Suprapubic skin (tissue), 4 donors: Measurements from ENCODE around the gene CCSER1. TPM values are rescaled to one million over a fixed set of nuclear protein-coding genes. Genes with fewer than 3 reads are reported as not detected.

ENCODE experiments used
- DNase-seq, 2 donors: peaks; one replicate each; pipeline ENCODE4 v3.0.0-alpha.2; 2019; ENCODE audit warnings: low spot score in 2 of 2
- H3K27ac ChIP-seq: fragments of 200-600 bp; sonication (generic); one replicate; pipeline ENCODE4 v1.5.1; 2019
- H3K27me3 ChIP-seq: fragments of 200-600 bp; sonication (generic); one replicate; pipeline ENCODE4 v1.5.1; 2019
- H3K36me3 ChIP-seq: fragments of 200-600 bp; sonication (generic); one replicate; pipeline ENCODE4 v1.5.1; 2019
- H3K4me1 ChIP-seq: fragments of 200-600 bp; sonication (generic); one replicate; pipeline ENCODE4 v1.5.1; 2019
- H3K4me3 ChIP-seq: fragments of 200-600 bp; sonication (generic); one replicate; pipeline ENCODE4 v1.5.1; 2019; ENCODE audit warnings: mild to moderate bottlenecking
- H3K9me3 ChIP-seq: fragments of 200-600 bp; sonication (generic); one replicate; pipeline ENCODE4 v1.5.1; 2019
- EP300 ChIP-seq: sonication (generic); formaldehyde crosslinking; IDR thresholded peaks from one replicate; pipeline ENCODE4 v1.6.1; 2017; ENCODE audit warnings: antibody characterized with exemption
- POLR2A ChIP-seq, 2 donors: fragments of 450-650 bp; IDR thresholded peaks; one replicate each; pipeline ENCODE4 v1.6.1; 2017; ENCODE audit warnings: antibody characterized with exemption in 2 of 2, mild to moderate bottlenecking in 2 of 2, moderate library complexity in 2 of 2
- POLR2AphosphoS5 ChIP-seq, 3 donors: sonication (generic); formaldehyde crosslinking; IDR thresholded peaks; one replicate each; pipeline ENCODE4 v1.6.1; 2017; ENCODE audit warnings: antibody characterized with exemption in 3 of 3
- WGBS: methylation state at CpG from one replicate; pipeline ENCODE4 v1.1.5; 2018; 5-methylcytosine and 5-hydroxymethylcytosine counted together
- total RNA-seq, 4 donors: library from RNA; depleted of rRNA; stranded (reverse); fragments of >200 nt; gene quantifications; one replicate each; pipeline ENCODE4 v1.1.0, GENCODE V29; 2016
- TF ChIP-seq, protein P1 (sequence below), 2 donors: fragments of 200-600 bp in 1 of 2; fragments of 450-650 bp in 1 of 2; sonication (generic) in 1 of 2; IDR thresholded peaks; one replicate each; pipeline ENCODE4 v1.5.1; 2016 to 2019; ENCODE audit warnings: antibody characterized with exemption in 2 of 2, mild to moderate bottlenecking in 1 of 2, moderate library complexity in 1 of 2

Gene CCSER1
- total RNA-seq, 4 donors from 2014 or later: 6.7 to 39.5 (median 11.8) TPM

DNA sequence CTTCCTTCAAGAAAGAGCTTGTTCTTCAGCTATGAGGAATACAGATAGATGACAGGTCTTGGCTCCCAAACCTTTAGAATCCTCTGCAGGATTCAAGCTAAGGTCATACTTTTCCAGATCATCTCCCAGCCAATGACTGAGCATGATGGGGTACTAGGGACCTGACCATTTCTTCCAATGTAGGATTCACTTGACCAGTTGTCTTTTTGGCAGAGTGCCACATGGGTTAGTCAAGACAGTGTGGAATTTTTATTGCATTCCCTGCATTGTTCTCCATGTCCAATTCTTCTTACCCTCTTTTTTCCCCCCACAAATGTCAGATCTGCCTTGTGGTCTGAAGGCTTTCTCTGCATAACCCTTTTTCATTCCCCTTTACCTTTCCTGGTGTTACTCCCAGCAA lies 99.5 kb downstream of the CCSER1 start:
- no peak for TF ChIP-seq EP300
- Histone ChIP-seq H3K9me3 (no peaks in the 10 kb centered on the region), H3K4me3 (no peak overlapping the region), H3K36me3 (no peaks in the 10 kb centered on the region), H3K4me1 (no peaks in the 10 kb centered on the region), H3K27me3 (no peaks in the 10 kb centered on the region), H3K27ac (no peak overlapping the region)
- no peak for DNase-seq

DNA sequence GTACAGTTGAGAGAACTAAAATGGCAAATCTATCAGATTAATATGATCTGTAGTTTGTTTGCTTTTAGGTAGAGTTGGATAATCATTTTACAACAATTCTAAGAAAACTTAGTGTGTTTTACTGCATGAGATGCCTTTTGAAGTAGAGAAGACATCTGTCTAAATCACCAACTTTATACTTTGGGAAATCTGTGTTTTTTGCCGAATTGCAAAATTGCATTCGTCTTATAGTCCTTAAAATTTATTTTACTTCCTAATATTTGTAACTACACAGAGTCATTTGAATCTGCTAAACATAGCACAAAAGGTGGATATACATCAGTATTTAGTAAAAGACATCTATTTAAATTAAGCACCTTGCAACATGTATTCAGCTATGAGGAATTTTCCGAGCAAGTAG lies 100.0 kb downstream of the CCSER1 start:
- Histone ChIP-seq H3K4me1 (no peaks in the 10 kb centered on the region), H3K27me3 (no peaks in the 10 kb centered on the region), H3K27ac (no peak overlapping the region), H3K36me3 (no peaks in the 10 kb centered on the region), H3K9me3 (no peaks in the 10 kb centered on the region), H3K4me3 (no peak overlapping the region)
- WGBS: 91% methylated on average over 3 of the region's 3 CpGs
- TF ChIP-seq POLR2A (IDR thresholded peaks at IDR 0.05) (no peak), EP300 (no peak), POLR2AphosphoS5 (IDR thresholded peaks at IDR 0.05) (no peak)
- TF ChIP-seq, protein P1, sequence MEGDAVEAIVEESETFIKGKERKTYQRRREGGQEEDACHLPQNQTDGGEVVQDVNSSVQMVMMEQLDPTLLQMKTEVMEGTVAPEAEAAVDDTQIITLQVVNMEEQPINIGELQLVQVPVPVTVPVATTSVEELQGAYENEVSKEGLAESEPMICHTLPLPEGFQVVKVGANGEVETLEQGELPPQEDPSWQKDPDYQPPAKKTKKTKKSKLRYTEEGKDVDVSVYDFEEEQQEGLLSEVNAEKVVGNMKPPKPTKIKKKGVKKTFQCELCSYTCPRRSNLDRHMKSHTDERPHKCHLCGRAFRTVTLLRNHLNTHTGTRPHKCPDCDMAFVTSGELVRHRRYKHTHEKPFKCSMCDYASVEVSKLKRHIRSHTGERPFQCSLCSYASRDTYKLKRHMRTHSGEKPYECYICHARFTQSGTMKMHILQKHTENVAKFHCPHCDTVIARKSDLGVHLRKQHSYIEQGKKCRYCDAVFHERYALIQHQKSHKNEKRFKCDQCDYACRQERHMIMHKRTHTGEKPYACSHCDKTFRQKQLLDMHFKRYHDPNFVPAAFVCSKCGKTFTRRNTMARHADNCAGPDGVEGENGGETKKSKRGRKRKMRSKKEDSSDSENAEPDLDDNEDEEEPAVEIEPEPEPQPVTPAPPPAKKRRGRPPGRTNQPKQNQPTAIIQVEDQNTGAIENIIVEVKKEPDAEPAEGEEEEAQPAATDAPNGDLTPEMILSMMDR (IDR thresholded peaks at IDR 0.05): no peak
- no peak for DNase-seq

DNA sequence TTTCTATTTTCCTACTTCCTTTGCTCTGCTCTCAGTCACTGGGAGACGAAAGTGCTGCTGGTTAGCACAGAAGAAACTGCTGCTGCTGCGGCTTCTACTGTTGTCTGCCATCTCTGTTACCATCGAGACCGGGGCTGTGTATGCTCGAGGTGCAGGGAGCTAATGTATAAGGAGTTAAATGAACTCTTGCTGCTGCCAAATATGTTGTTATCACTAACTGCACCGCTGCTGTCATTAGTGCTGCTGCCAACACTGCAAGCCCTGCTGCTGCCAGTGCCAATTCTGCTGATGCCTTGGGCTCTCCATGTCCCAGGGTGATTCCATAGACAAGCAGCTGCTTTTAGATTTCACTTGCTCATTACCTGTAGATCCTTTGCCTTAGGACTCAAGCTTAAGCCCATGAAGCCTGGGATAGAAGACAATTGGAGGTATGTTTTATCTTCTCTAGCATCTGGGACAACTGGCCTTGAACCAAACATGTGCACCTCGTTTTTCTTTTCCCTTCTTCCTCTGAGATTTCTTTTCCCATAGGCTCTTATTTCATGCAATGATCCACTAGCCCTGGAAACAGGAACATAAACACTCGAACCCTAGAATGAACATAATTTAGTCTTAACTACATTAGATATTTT lies 107.8 kb downstream of the CCSER1 start:
- no peaks in the 10 kb centered on the region for H3K36me3 ChIP-seq
- H3K27ac ChIP-seq: no peak overlapping the region
- H3K9me3 ChIP-seq: no peaks in the 10 kb centered on the region
- no peak overlapping the region for H3K4me3 ChIP-seq
- 40% methylated on average over 8 of the region's 8 CpGs for WGBS
- DNase-seq: no peak
- no peaks in the 10 kb centered on the region for H3K27me3 ChIP-seq
- H3K4me1 ChIP-seq: no peaks in the 10 kb centered on the region
- TF ChIP-seq POLR2AphosphoS5 (IDR thresholded peaks at IDR 0.05): no peak
- no peak for TF ChIP-seq EP300
- no peak for TF ChIP-seq POLR2A (IDR thresholded peaks at IDR 0.05)
- TF ChIP-seq, protein P1 (IDR thresholded peaks at IDR 0.05): no peak

DNA sequence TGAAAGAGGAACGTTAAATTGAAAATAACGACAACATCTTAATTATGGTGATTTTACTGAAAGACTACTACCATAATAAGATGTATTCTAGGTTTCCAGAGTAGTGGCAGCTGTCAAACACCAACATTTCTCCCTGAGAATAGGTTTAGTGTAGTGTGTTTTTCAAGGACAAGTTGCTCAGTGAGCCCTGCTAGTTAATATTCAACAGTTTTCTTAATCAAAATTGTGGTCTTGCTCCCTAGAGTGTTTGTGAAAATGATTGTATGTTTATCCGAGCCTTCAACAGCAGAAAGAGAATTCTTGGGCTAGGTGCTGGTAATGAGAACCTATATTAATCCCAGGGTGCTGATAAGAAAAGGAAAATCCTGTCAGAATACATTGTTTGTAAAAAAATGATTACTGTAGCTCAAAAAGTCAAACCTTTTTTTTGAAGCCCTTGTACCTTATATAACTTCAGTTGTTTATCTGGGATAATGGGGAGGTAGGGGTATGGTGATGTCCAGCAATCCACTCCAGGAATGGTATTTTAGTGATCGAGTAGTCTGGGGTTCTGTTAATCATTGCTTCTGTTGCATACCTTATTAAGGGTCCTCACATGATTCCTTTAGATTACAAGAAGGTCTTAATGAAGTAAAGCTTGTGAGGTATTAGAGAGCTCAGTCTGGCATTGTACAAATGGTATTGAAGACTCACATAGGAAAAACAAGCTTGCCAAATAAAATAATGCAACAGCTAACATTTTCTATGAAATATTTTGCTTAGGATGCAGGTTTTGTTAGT lies 110.7 kb downstream of the CCSER1 start:
- Histone ChIP-seq H3K36me3 (no peaks in the 10 kb centered on the region), H3K4me3 (no peak overlapping the region)
- 90% methylated on average over 4 of the region's 4 CpGs for WGBS

DNA sequence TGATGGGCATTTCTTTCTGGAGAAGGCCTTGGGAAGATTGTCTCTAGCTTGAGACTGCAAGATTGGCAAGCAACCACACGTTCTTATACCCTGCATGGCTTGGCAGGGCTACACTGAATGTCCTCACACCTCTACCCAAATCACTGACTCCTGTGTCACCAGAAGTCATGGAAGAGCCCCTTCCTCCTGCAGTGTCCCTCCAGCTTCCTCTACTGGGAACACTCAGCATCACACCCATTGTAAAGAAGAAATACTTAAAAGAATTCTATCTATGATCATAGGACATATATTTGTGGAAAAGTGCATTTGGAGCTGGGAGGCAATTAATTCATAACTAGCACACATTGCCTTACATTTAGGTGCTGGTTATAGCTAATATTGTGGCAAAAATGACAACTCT lies 113.1 kb downstream of the CCSER1 start:
- H3K4me1 ChIP-seq: no peaks in the 10 kb centered on the region
- TF ChIP-seq EP300 (no peak), POLR2A (IDR thresholded peaks at IDR 0.05) (no peak), POLR2AphosphoS5 (IDR thresholded peaks at IDR 0.05) (no peak)
- TF ChIP-seq, protein P1 (IDR thresholded peaks at IDR 0.05): no peak
- H3K27ac ChIP-seq: no peak overlapping the region
- 80% methylated on average over 1 of the region's 1 CpG for WGBS
- H3K9me3 ChIP-seq: no peaks in the 10 kb centered on the region
- H3K27me3 ChIP-seq: no peaks in the 10 kb centered on the region
- no peak for DNase-seq
- no peaks in the 10 kb centered on the region for H3K36me3 ChIP-seq
- H3K4me3 ChIP-seq: no peak overlapping the region

More for the DNA sequence above, 110.7 kb downstream of the CCSER1 start:
- Histone ChIP-seq H3K9me3 (no peaks in the 10 kb centered on the region), H3K27ac (no peak overlapping the region), H3K4me1 (no peaks in the 10 kb centered on the region), H3K27me3 (no peaks in the 10 kb centered on the region)
- no peak for DNase-seq
- TF ChIP-seq EP300: no peak
- TF ChIP-seq POLR2AphosphoS5 (IDR thresholded peaks at IDR 0.05): no peak
- TF ChIP-seq, protein P1 (IDR thresholded peaks at IDR 0.05): no peak
- no peak for TF ChIP-seq POLR2A (IDR thresholded peaks at IDR 0.05)
